GM19035 (cell line): Measurements from ENCODE around the gene NCKAP5.

Experiments used
- ATAC-seq: cut with Tn5 transposase; IDR thresholded peaks from one replicate; pipeline ENCODE4 v1.9.1; 2021; ENCODE audit not compliant: unreplicated experiment

Gene NCKAP5

GRCh38 chr2:133568172-133568571, at the start of gene NCKAP5:
NCKAP5 (minus strand) TSS chr2:133568463; CDS start chr2:133517526, 50,937 bp downstream.
- no peak for ATAC-seq

DNA sequence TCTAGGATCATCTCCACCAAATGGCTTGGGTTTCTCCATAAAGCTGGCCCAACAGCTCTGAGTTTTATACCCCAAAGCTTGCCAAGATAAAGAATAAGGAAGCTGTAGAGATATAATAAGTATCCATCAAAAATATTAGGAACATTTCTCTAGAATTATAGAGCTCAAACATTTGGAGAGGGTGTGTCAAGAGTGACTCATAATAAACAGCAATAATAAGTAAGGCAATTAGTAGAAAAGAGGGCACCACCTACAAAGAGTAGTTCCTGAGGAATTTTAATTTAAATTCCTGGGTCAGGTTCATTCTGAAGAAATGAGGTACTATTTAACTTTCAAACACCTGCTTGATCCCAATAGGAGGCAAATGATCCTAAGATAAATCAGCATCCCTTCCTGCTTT, 41.4 kb upstream of the NCKAP5 start:
- ATAC-seq = no peak

DNA sequence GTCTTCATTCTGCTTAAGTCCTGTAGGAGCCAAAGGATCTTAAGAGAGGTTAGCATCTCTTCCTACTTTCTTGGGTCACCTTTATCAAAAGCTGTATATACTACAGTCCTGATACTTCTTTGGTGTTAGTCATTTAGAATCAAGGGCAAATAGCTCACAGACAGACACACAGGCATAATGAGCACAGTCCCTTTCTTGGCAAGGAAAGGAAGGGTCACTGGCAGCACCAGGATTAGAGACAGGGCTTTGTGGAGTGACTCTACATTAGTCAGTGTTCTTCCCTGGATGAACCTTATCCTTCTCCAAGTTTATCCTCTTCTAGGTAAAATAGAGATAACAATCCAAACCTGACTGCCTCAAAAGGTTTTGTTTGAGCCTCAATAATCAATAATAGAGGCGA, 40.0 kb upstream of the NCKAP5 start:
- ATAC-seq = no peak

DNA sequence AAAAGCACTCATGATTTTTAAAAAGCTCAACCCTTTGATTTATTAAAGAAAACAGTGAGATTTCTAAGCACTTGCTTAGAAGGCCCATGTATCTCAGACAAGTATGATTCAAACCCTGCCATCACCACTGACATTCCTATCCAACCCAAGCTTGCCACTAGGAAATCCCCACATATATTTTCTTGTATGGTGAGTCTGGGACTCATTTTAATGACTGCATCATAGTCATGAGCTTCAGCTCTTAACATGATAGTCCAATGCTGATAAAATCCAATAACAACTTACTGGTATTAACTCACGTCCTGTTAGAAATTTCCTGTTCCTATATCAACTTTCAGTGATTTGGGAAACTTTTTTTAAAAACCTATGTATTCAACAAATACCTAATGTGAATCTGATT, 39.4 kb upstream of the NCKAP5 start:
- ATAC-seq = no peak

DNA sequence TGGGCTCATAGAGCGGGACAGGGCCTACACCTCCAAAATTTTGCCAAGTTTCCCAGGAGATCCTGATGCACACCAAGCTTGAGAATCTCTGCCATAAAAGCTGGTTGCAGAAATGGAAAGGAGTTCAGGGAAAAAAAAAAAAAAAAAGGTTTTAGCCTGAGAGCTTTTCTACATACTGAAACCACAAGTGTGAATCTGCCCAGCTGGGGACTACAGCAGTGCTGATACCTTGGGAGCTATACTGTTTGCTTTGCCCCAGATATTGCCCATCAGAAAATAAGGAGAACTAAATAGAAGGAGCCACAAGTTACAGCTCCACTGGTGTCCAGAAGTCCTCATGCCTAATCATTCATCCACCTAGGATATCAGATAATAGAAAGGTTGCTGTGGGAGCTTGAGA, 38.4 kb upstream of the NCKAP5 start:
- ATAC-seq = no peak

- ATAC-seq = no peak
Observed at GRCh38 chr2:133605766-133606137, 37.5 kb upstream of the NCKAP5 start.

GRCh38 chr2:133605011-133605765, 36.9 kb upstream of the NCKAP5 start:
- ATAC-seq = no peak

DNA sequence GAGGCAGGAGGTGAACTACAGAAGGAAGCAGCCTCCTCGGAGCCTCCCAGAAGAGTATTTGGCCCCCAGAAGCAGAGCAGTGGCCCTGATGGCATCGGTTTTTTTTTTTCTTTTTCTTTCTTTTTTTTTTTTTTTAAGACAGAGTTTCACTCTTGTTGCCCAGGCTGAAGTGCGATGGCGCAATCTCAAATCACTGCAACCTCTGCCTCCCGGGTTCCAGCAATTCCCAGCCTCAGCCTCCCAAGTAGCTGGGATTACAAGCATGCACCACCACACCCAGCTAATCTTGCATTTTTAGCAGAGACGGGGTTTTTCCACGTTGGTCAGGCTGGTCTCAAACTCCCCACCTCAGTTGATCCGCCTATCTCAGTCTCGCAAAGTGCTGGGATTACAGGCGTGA, 34.8 kb upstream of the NCKAP5 start:
- no peak for ATAC-seq

- no peak for ATAC-seq
Observed at GRCh38 chr2:133602538-133602937, 34.3 kb upstream of the NCKAP5 start.

- ATAC-seq = no peak
Observed at GRCh38 chr2:133600266-133600928, 32.1 kb upstream of the NCKAP5 start.

GRCh38 chr2:133599811-133600210, 31.5 kb upstream of the NCKAP5 start:
- ATAC-seq = no peak

GRCh38 chr2:133599211-133599803, 31.0 kb upstream of the NCKAP5 start:
- no peak for ATAC-seq

DNA sequence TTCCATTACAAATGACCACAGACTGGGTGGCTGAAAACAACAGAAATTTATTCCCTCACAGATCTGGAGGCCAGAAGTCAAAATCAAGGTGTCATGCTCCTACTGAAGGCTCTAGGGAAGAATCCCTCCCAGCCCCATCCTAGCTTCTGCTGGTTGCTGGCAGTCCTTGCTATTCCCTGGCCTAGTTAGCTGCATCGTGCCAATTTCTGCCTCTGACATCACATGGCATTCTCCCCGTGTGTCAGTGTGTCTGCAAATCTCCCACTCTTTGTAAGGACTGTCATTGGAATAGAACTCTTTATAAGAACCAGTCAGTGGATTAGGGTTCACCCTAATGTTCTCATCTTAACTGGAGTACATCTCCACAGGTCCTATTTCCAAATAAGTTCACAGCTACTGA, 30.5 kb upstream of the NCKAP5 start:
- ATAC-seq = no peak

DNA sequence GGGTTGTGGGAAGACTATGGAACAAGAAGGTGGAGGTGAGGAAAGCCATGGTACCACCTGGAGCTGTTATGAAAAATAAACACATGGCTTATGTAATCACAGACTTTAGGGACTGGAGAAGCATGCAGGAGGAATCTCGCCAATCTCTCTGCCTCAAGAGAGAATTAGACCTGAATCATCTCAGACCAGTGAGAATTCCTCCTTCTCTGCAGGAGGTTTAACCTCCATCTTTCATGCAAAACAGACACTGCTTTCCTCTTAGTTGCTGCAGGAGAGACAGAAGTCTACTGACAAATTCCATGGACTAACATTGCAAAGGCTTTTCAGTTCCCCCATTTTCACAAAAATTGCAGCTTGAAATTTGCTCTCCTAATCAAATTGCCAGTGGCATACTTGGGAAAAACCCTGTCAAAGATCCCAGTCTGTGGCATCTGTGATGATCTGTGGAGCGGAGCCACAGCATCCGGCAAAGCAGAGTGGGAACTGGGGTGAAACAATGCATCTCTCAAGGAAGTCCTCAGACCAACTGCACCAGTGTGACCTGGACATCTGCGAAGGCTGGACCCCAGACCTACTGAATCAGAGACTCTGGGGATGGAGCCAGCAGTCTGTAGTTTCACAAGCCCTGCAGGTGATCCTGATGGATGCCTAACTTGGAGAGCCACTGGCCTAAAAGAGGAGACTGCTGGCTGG, 28.6 kb upstream of the NCKAP5 start:
- ATAC-seq = no peak

GRCh38 chr2:133591164-133591563, 22.9 kb upstream of the NCKAP5 start:
- ATAC-seq = no peak

GRCh38 chr2:133589456-133589855, 21.2 kb upstream of the NCKAP5 start:
- no peak for ATAC-seq

DNA sequence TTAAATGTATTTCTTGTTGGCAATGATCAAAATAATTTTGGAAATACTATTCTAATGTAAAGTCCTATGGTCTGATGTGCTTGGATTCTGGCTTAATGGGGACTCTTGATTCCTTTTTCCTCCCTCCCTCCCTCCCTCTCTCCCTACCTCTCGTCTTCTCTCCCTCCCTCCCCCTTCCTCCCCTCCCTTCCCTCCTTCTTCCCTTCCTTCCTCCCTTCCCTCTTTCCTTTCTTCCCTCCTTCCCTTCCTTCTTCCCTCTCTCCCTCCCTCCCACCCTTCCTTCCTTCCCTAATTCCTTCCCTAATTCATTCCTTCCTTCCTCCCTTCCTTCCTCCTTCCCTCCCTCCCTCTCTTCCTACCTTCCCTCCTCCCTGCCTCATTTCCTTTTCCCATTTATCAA, 19.9 kb upstream of the NCKAP5 start:
- no peak for ATAC-seq

DNA sequence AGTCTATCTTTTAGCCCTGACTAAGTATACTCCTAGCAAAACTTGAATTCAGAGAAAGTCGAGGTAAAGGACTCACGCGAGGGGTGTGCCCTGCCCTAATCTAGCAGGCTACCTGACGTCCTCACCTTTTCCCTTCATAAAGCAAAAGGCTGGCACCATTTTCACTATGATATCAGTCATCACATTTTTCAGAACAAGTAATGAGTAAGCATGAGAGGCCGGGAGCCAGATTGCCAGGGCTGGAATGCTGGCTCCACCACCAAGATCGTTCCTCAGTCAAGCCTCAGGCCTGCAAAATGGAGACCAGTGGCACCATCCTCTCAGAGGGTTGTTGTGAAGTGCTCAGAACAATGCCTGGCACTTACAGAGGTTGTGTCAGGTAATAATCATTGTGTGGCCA, 18.7 kb upstream of the NCKAP5 start:
- no peak for ATAC-seq

DNA sequence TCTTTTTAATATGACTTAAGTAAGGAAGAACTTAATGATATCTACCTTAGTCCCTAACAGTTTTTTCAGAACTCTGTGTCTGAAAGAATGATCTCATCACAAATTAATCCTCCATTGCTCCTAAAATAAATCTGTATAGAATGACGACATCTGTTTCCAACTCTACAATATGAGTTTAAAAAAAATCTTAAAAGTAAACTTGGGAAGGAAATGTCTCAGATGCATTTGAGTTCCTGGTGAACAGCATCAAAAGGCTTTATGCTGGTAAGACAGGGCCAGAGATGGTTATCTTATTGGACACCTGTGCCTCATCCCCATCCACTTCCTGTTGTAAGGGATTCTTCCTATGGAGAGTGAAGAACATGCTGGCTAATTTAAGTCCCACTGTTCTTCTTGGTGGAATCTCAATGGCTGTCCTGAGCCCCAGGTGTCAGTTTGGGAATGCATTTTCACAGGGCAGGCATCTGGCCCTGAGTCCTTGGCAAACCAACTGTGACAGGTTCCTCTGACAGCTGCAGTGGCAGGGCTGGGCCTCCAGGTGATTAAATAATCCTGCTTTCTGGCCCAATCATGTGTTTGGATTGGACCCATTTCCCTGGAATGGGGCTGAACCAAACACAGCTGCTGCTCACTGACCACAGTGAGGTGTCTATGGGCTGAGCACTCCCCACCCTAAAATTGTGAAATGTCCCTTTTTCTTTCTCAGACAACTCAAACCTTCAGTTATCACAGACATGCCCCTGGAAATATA, 12.9 kb upstream of the NCKAP5 start:
- no peak for ATAC-seq

DNA sequence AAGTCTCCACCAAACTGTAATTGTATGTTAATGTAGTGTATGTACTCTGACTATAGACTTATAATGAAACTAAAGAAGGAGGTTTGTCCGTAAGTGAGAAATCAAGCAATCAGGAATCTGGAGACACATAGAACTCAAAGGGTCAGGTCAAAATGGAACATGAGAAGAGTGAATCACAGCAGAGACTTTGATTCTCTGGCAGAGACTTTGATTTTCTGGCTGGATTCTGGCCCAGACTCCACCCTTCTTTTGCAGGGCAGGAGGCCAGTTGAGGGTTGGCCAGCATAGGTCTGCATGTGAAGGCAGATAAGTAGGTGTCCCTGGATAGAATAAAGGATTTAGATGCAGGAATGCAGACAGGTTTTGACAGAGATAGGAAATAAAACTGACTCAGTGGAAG, 11.0 kb upstream of the NCKAP5 start:
- ATAC-seq = no peak

DNA sequence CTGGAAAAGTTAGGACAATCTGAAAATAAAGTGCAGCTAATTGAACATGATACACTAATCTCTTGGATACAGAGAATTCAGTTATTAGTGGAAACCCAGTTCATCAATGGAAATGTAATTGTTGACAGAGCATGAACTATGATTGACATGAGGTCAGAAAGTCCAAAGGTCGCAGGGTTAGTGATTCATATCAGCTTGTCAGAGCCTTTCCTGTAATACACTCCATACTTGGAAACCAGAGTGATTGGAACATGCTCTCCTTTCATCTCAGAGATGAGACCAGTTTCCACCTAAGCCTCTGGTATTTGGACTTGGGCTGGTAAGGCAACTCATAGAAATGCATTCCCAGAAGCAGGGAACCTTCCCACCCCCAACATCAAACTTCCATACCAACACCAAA, 8.5 kb upstream of the NCKAP5 start:
- no peak for ATAC-seq
